Measurements from ENCODE around the gene FAM98C.

Gene FAM98C

GRCh38 chr19:38457202-38457601 is 54.3 kb downstream of the FAM98C start:
- DNase-seq (ENCODE audit: low spot score): no peak

- DNase-seq (ENCODE audit: low spot score): no peak
Measured at GRCh38 chr19:38457690-38458405, 55.0 kb downstream of the FAM98C start.

Data from activated CD4-positive, alpha-beta T cell treated with anti-CD3 and anti-CD28 coated beads, Interleukin-2, Interleukin-4, amounts not matched to agents 100 ng/mL and 50 ng/mL, durations not matched to agents 16 hours and 8 hours (primary cell).